ENCODE measurements around the gene HOXB2.

HOXB2 gene

GRCh38 chr17:48553826-48554225 is 8.9 kb upstream of the HOXB2 start:
- H3K9ac ChIP-seq (ENCODE audit: low read depth, low read length), result no peak overlapping the region
- H3K79me2 ChIP-seq (ENCODE audit: insufficient read depth, low read length), result no peaks in the 10 kb centered on the region
- TF ChIP-seq EZH2 (IDR thresholded peaks at IDR 0.05; ENCODE audit: borderline replicate concordance, low read depth, low read length, severe bottlenecking), result no peak
- no peak for TF ChIP-seq CTCF (IDR thresholded peaks at IDR 0.05; ENCODE audit: borderline replicate concordance, extremely low read depth, low read length, poor library complexity, severe bottlenecking)
- no peaks in the 10 kb centered on the region for H4K20me1 ChIP-seq (ENCODE audit: insufficient read depth, low read length)
- H2AFZ ChIP-seq (ENCODE audit: low read depth, low read length), result no peak overlapping the region
- no peak for DNase-seq
- ATAC-seq (ENCODE audit: insufficient read depth, low read depth), result no peak
- no peak overlapping the region for H3K27ac ChIP-seq (ENCODE audit: low read length)
- H3K27me3 ChIP-seq (ENCODE audit: insufficient read depth, low read length, poor library complexity), result peaks cover 28% of the 10 kb centered on the region
- H3K4me1 ChIP-seq (ENCODE audit: insufficient read depth, low read length), result no peaks in the 10 kb centered on the region
- no peaks in the 10 kb centered on the region for H3K36me3 ChIP-seq (ENCODE audit: insufficient read depth, low read length)
- no peak overlapping the region for H3K4me2 ChIP-seq (ENCODE audit: insufficient read depth, low read length)
- H3K4me3 ChIP-seq (ENCODE audit: low read depth in 1 of 2, low read length in 2 of 2), result no peak overlapping the region
- no peaks in the 10 kb centered on the region for H3K9me3 ChIP-seq (ENCODE audit: insufficient read depth, low read length, severe bottlenecking)

- TF ChIP-seq CTCF (IDR thresholded peaks at IDR 0.05; ENCODE audit: borderline replicate concordance, extremely low read depth, low read length, poor library complexity, severe bottlenecking), result no peak
- Histone ChIP-seq H3K79me2 (ENCODE audit: insufficient read depth, low read length) (no peaks in the 10 kb centered on the region), H3K9ac (ENCODE audit: low read depth, low read length) (no peak overlapping the region), H3K4me1 (ENCODE audit: insufficient read depth, low read length) (no peaks in the 10 kb centered on the region), H3K9me3 (ENCODE audit: insufficient read depth, low read length, severe bottlenecking) (no peaks in the 10 kb centered on the region), H3K27me3 (ENCODE audit: insufficient read depth, low read length, poor library complexity) (peaks cover 27% of the 10 kb centered on the region), H3K27ac (ENCODE audit: low read length) (no peak overlapping the region), H3K4me3 (ENCODE audit: low read depth in 1 of 2, low read length in 2 of 2) (no peak overlapping the region), H3K36me3 (ENCODE audit: insufficient read depth, low read length) (no peaks in the 10 kb centered on the region), H4K20me1 (ENCODE audit: insufficient read depth, low read length) (no peaks in the 10 kb centered on the region), H2AFZ (ENCODE audit: low read depth, low read length) (no peak overlapping the region), H3K4me2 (ENCODE audit: insufficient read depth, low read length) (no peak overlapping the region)
- DNase-seq (no peak), ATAC-seq (ENCODE audit: insufficient read depth, low read depth) (no peak)
Measured at GRCh38 chr17:48553190-48553547, 8.3 kb upstream of the HOXB2 start.

- Histone ChIP-seq H3K4me2 (ENCODE audit: insufficient read depth, low read length) (no peak overlapping the region), H3K9ac (ENCODE audit: low read depth, low read length) (no peak overlapping the region), H3K79me2 (ENCODE audit: insufficient read depth, low read length) (no peaks in the 10 kb centered on the region), H3K27ac (ENCODE audit: low read length) (no peak overlapping the region), H3K9me3 (ENCODE audit: insufficient read depth, low read length, severe bottlenecking) (no peaks in the 10 kb centered on the region), H2AFZ (ENCODE audit: low read depth, low read length) (no peak overlapping the region), H4K20me1 (ENCODE audit: insufficient read depth, low read length) (no peaks in the 10 kb centered on the region), H3K4me3 (ENCODE audit: low read depth in 1 of 2, low read length in 2 of 2) (no peak overlapping the region), H3K4me1 (ENCODE audit: insufficient read depth, low read length) (no peaks in the 10 kb centered on the region), H3K27me3 (ENCODE audit: insufficient read depth, low read length, poor library complexity) (peaks cover 25% of the 10 kb centered on the region), H3K36me3 (ENCODE audit: insufficient read depth, low read length) (no peaks in the 10 kb centered on the region)
- DNase-seq (no peak), ATAC-seq (ENCODE audit: insufficient read depth, low read depth) (no peak)
- TF ChIP-seq EZH2 (IDR thresholded peaks at IDR 0.05; ENCODE audit: borderline replicate concordance, low read depth, low read length, severe bottlenecking) (no peak), CTCF (IDR thresholded peaks at IDR 0.05; ENCODE audit: borderline replicate concordance, extremely low read depth, low read length, poor library complexity, severe bottlenecking) (no peak)
Measured at GRCh38 chr17:48552466-48553189, 7.7 kb upstream of the HOXB2 start.

Measured in DND-41 (cell line).